ENCODE results near the gene OPCML.

The OPCML gene

GRCh38 chr11:132686886-132687285 lies 845.4 kb downstream of the OPCML start:
- FAIRE-seq, result no peak

GRCh38 chr11:132685174-132685611 lies 847.1 kb downstream of the OPCML start:
- no peak for FAIRE-seq

GRCh38 chr11:132683602-132684001 lies 848.7 kb downstream of the OPCML start:
- FAIRE-seq, result no peak

GRCh38 chr11:132681971-132682370 lies 850.3 kb downstream of the OPCML start:
- FAIRE-seq, result no peak

GRCh38 chr11:132680584-132680983 lies 851.7 kb downstream of the OPCML start:
- no peak for FAIRE-seq

- no peak for FAIRE-seq
Observed at GRCh38 chr11:132674151-132674550, 858.1 kb downstream of the OPCML start.

- no peak for FAIRE-seq
Observed at GRCh38 chr11:132671851-132672370, 860.4 kb downstream of the OPCML start.

- FAIRE-seq, result no peak
Observed at GRCh38 chr11:132670921-132671675, 861.2 kb downstream of the OPCML start.

GRCh38 chr11:132669949-132670348 lies 862.4 kb downstream of the OPCML start:
- no peak for FAIRE-seq

- no peak for FAIRE-seq
Observed at GRCh38 chr11:132665205-132665604, 867.1 kb downstream of the OPCML start.

GRCh38 chr11:132658696-132659095 lies 873.6 kb downstream of the OPCML start:
- FAIRE-seq, result no peak

- FAIRE-seq, result no peak
Observed at GRCh38 chr11:132658004-132658403, 874.3 kb downstream of the OPCML start.

GRCh38 chr11:132655187-132655855 lies 877.0 kb downstream of the OPCML start:
- FAIRE-seq, result no peak

GRCh38 chr11:132653237-132653636 lies 879.1 kb downstream of the OPCML start:
- FAIRE-seq, result no peak

GRCh38 chr11:132650969-132651720 lies 881.2 kb downstream of the OPCML start:
- FAIRE-seq, result no peak

GRCh38 chr11:132649277-132649676 lies 883.0 kb downstream of the OPCML start:
- FAIRE-seq, result no peak

GRCh38 chr11:132648851-132649250 lies 883.5 kb downstream of the OPCML start:
- FAIRE-seq, result no peak

- no peak for FAIRE-seq
Observed at GRCh38 chr11:132646890-132647289, 885.4 kb downstream of the OPCML start.

GRCh38 chr11:132644520-132645239 lies 887.6 kb downstream of the OPCML start:
- FAIRE-seq, result no peak

GRCh38 chr11:132643239-132643638 lies 889.1 kb downstream of the OPCML start:
- no peak for FAIRE-seq

GRCh38 chr11:132640952-132641351 lies 891.3 kb downstream of the OPCML start:
- FAIRE-seq, result no peak

- FAIRE-seq, result no peak
Observed at GRCh38 chr11:132639986-132640385, 892.3 kb downstream of the OPCML start.

- no peak for FAIRE-seq
Observed at GRCh38 chr11:132639403-132639802, 892.9 kb downstream of the OPCML start.

Data from endometrium (tissue), 2 donors.